Measurements from ENCODE around the gene SYVN1.

- TF ChIP-seq ZNF384 (IDR thresholded peaks at IDR 0.05) (no peak), TARDBP (IDR thresholded peaks at IDR 0.05) (no peak), FOXA1 (IDR thresholded peaks at IDR 0.05) (no peak), FOXK2 (IDR thresholded peaks at IDR 0.05) (no peak), FOXM1 (IDR thresholded peaks at IDR 0.05; ENCODE audit: borderline replicate concordance) (no peak), ELF4 (IDR thresholded peaks at IDR 0.05) (no peak), BHLHE40 (IDR thresholded peaks at IDR 0.05; ENCODE audit: borderline replicate concordance) (no peak), PKNOX1 (IDR thresholded peaks at IDR 0.05) (no peak), SUZ12 (IDR thresholded peaks at IDR 0.05) (no peak)
Observed at GRCh38 chr11:65089621-65090020, 44.7 kb downstream of the SYVN1 start.
